Fibroblast of villous mesenchyme (primary cell): Measurements from ENCODE around the gene IWS1. TPM values are rescaled to one million over a fixed set of nuclear protein-coding genes. Genes with fewer than 3 reads are reported as not detected.

Experiments used
- DNase-seq: peaks from one replicate; pipeline ENCODE4 v3.0.0-alpha.2; 2010; ENCODE audit warnings: low read depth
- H3K4me3 ChIP-seq: 2 replicates; pipeline ENCODE4 v1.5.1; 2011; ENCODE audit warnings: low read depth, mild to moderate bottlenecking, low read length
- total RNA-seq: library from RNA; depleted of rRNA; stranded (reverse); fragments of >200 nt; gene quantifications from 2 replicates; pipeline ENCODE4 v1.2.3, GENCODE V29; 2012
- TF ChIP-seq, protein P1 (sequence below): IDR thresholded peaks from 2 replicates; pipeline ENCODE4 v1.5.1; 2012; ENCODE audit warnings: low read depth, mild to moderate bottlenecking, low read length; ENCODE audit not compliant: insufficient read depth

The IWS1 gene
- total RNA-seq, 1 donor: 42.7 TPM

GRCh38 chr2:127504552-127505430, 21.5 kb downstream of the IWS1 start:
- H3K4me3 ChIP-seq: no peak overlapping the region
- TF ChIP-seq, protein P1, sequence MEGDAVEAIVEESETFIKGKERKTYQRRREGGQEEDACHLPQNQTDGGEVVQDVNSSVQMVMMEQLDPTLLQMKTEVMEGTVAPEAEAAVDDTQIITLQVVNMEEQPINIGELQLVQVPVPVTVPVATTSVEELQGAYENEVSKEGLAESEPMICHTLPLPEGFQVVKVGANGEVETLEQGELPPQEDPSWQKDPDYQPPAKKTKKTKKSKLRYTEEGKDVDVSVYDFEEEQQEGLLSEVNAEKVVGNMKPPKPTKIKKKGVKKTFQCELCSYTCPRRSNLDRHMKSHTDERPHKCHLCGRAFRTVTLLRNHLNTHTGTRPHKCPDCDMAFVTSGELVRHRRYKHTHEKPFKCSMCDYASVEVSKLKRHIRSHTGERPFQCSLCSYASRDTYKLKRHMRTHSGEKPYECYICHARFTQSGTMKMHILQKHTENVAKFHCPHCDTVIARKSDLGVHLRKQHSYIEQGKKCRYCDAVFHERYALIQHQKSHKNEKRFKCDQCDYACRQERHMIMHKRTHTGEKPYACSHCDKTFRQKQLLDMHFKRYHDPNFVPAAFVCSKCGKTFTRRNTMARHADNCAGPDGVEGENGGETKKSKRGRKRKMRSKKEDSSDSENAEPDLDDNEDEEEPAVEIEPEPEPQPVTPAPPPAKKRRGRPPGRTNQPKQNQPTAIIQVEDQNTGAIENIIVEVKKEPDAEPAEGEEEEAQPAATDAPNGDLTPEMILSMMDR: no peak
- DNase-seq: peak; percentile 33

- no peak for DNase-seq
- TF ChIP-seq, protein P1: no peak
- no peak overlapping the region for H3K4me3 ChIP-seq
Observed at GRCh38 chr2:127503491-127503890, 22.8 kb downstream of the IWS1 start.

DNA sequence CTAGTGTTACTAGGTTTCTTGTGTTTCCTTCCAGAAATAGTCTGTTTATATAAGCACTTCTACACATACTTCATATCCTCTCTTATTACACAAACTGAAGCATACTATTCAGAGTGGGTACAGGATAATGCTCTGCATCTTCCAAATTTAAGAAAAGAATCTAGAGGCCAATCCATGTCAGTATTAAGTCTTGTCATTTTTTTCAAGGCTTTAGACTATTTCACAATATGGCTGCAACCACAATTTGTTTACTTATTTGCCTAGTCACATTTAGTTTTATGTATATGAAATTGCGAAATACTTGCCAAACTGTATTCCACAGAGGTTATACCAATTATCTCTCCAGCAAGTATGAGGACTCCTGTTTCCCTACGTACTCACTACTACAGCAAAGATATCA, 27.9 kb downstream of the IWS1 start:
- DNase-seq: peak; percentile 95
- TF ChIP-seq, protein P1: no peak
- no peak overlapping the region for H3K4me3 ChIP-seq

- no peak for DNase-seq
- TF ChIP-seq, protein P1: no peak
Observed at GRCh38 chr2:127490283-127490682, 36.0 kb downstream of the IWS1 start.

DNA sequence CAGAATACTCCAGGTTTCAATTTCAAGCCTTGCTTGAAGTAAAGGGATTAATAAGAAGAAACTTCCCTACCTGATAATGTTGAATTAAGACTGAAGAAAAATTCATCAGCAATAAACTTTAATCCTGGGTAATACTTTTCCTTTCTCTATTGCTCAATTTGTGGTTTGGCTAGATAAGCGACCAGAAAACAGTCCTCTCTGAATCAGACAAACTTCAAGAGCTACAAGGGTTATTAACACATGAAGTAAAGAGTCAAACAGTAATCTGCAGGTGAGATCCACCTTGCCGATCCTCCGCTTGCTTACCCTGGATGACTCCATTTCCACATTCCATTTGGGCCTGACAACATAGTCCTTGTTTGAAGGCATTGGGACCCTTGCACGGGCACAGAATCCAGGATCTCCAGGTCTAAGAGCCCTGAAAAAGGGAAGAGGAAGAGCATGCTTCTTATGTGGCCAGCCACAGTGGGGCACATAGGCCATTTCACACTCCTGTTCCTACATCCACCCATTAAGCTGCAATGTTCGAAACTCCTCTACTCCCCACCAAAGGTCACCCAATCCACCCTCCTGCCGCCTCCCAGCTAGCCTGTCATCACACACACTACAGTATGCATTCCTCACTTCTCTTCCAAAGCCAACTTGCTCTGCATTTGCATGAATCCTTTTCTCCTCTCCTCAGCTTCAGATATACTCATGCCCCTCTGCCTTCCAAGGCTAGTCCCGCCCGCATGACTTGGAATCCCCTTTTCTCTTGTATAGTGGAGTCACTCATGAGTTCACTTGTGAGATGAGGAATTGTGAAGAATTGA, 39.8 kb downstream of the IWS1 start:
- H3K4me3 ChIP-seq: no peak overlapping the region
- DNase-seq: peak; percentile 76
- TF ChIP-seq, protein P1: no peak

More at GRCh38 chr2:127490283-127490682, 36.0 kb downstream of the IWS1 start:
- no peak overlapping the region for H3K4me3 ChIP-seq

DNA sequence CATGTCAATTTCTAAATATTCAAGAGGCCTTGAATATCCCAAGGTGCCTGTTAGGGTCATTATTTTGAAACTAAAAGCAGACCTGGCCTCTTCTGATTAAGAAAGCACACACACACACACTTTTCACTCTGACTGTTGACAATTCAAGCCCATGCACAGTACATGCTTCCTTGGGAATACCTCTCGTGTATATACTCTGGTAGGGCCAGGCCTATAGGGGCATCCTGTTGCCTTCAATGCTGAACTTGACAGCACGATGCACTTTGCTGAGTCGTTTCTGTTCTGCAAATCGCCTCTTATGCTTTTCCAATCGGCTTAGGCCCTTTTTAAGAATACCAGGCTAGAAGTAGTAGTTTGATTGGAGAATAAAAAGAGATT, 40.6 kb downstream of the IWS1 start:
- H3K4me3 ChIP-seq: no peak overlapping the region
- TF ChIP-seq, protein P1: no peak
- DNase-seq: no peak
